Measurements from ENCODE around the gene ULBP3.
"Not testable (repeated sequence)": the region's sequence is repeated elsewhere in the genome, so short reads cannot be mapped to it uniquely, and the experiment has no call there.

ULBP3 gene

GRCh38 chr6:150015281-150016001 is 53.5 kb downstream of the ULBP3 start:
- not testable (repeated sequence) for DNase-seq (ENCODE audit: low spot score)

- DNase-seq (ENCODE audit: low spot score): not testable (repeated sequence)
Measured at GRCh38 chr6:150014623-150015280, 54.2 kb downstream of the ULBP3 start.

- DNase-seq (ENCODE audit: low spot score): not testable (repeated sequence)
Measured at GRCh38 chr6:150013785-150014622, 54.9 kb downstream of the ULBP3 start.

- not testable (repeated sequence) for DNase-seq (ENCODE audit: low spot score)
Measured at GRCh38 chr6:150012846-150013784, 55.8 kb downstream of the ULBP3 start.
